Endothelial cell of umbilical vein (primary cell): Measurements from ENCODE around the gene PLEKHA4. TPM values are rescaled to one million over a fixed set of nuclear protein-coding genes. Genes with fewer than 3 reads are reported as not detected.

ENCODE experiments used
- BruUV-seq: library from RNA; stranded (reverse); fragments of 400-500 nt; replicated peaks from 2 replicates; lab custom pipeline; 2021; lab: Mats Ljungman, UMichigan
- CTCF ChIA-PET: fragments of 300-600, 350-600 bp; sonication (Branson Sonifier 250); formaldehyde crosslinking; loops from one replicate; lab custom pipeline; 2021; ENCODE audit warnings: antibody characterized with exemption, inconsistent platforms; lab: Charles Lee
- POLR2A ChIA-PET: fragments of 300-600, 350-600 bp; sonication (Branson Sonifier 250); formaldehyde crosslinking; loops from one replicate; lab custom pipeline; 2021; ENCODE audit warnings: antibody characterized with exemption, inconsistent platforms; lab: Charles Lee
- DNase-seq: peaks from one replicate; pipeline ENCODE4 v3.0.0-alpha.2; 2011; ENCODE audit warnings: low read depth, low spot score
- FAIRE-seq: peaks from 2 replicates; lab custom pipeline; 2011; peaks lifted over from hg19 to GRCh38; lab: Jason Lieb, UNC
- H2AFZ ChIP-seq: 2 replicates; pipeline ENCODE4 v1.6.0; 2012; ENCODE audit warnings: low read depth, low read length, control low read depth, inconsistent platforms
- H3K27ac ChIP-seq: 2 replicates; pipeline ENCODE4 v1.5.1; 2011; ENCODE audit warnings: low read depth, mild to moderate bottlenecking, control low read depth, low read length, moderate library complexity; ENCODE audit not compliant: insufficient read depth
- H3K27me3 ChIP-seq, 2 experiments: 2 replicates each; pipeline versions ENCODE4 v1.6.0 to v1.6.1; 2011; ENCODE audit warnings: low read length in 2 of 2, mixed read lengths in 1 of 2; ENCODE audit not compliant: control insufficient read depth in 2 of 2, insufficient read depth in 2 of 2
- H3K36me3 ChIP-seq, 2 experiments: 2 replicates in 1 of 2; 3 replicates in 1 of 2; pipeline ENCODE4 v1.5.1; 2011; ENCODE audit warnings: low read length in 2 of 2, mild to moderate bottlenecking in 1 of 2, moderate library complexity in 1 of 2; ENCODE audit not compliant: control insufficient read depth in 2 of 2, insufficient read depth in 2 of 2; ENCODE audit errors: extremely low read depth in 1 of 2
- H3K4me1 ChIP-seq: 3 replicates; pipeline ENCODE4 v1.5.1; 2011; ENCODE audit warnings: mild to moderate bottlenecking, low read length; ENCODE audit not compliant: control insufficient read depth, insufficient read depth; ENCODE audit errors: extremely low read depth
- H3K4me2 ChIP-seq: 2 replicates; pipeline ENCODE4 v1.6.1; 2011; ENCODE audit warnings: low read length, control low read depth, mixed read lengths; ENCODE audit not compliant: insufficient read depth
- H3K4me3 ChIP-seq, 3 experiments: fragments of 200-600 bp in 1 of 3; sonication (generic), shearing (Covaris generic) in 1 of 3; replicated peaks in 1 of 3; 2 replicates each; pipeline ENCODE4 v1.5.1; 2011 to 2016; ENCODE audit warnings: control low read depth in 3 of 3, low read length in 3 of 3, mild to moderate bottlenecking in 2 of 3, inconsistent platforms in 1 of 3, low read depth in 1 of 3, moderate library complexity in 1 of 3; ENCODE audit not compliant: insufficient read depth in 1 of 3
- H3K79me2 ChIP-seq: 2 replicates; pipeline ENCODE4 v1.6.0; 2012; ENCODE audit warnings: low read length, inconsistent platforms; ENCODE audit not compliant: control insufficient read depth, insufficient read depth
- H3K9ac ChIP-seq: replicated peaks from 2 replicates; pipeline ENCODE3; 2011; ENCODE audit warnings: low read length, control low read depth; ENCODE audit not compliant: insufficient read depth; ENCODE audit errors: extremely low read depth
- H3K9me1 ChIP-seq: replicated peaks from 3 replicates; pipeline ENCODE4 v1.6.0; 2011; ENCODE audit warnings: mild to moderate bottlenecking, low read length; ENCODE audit not compliant: control insufficient read depth, insufficient read depth; ENCODE audit errors: extremely low read depth
- H3K9me3 ChIP-seq: replicated peaks from 2 replicates; pipeline ENCODE4 v1.5.1; 2012; ENCODE audit warnings: low read length, inconsistent platforms; ENCODE audit not compliant: control insufficient read depth, insufficient read depth
- H4K20me1 ChIP-seq: replicated peaks from 2 replicates; pipeline ENCODE3; 2011; ENCODE audit warnings: mild to moderate bottlenecking, low read length; ENCODE audit not compliant: control insufficient read depth, insufficient read depth; ENCODE audit errors: extremely low read depth
- EZH2 ChIP-seq: IDR thresholded peaks from 2 replicates; pipeline ENCODE4 v1.6.1; 2012; ENCODE audit warnings: borderline replicate concordance, low read depth, mild to moderate bottlenecking, moderate library complexity, low read length, inconsistent platforms; ENCODE audit not compliant: severe bottlenecking
- GATA2 ChIP-seq: IDR thresholded peaks from 2 replicates; pipeline ENCODE4 v1.7.0; 2011; ENCODE audit warnings: low read depth, mild to moderate bottlenecking, moderate library complexity, mixed read lengths, low read length; ENCODE audit not compliant: insufficient read length, insufficient read depth
- JUN ChIP-seq: IDR thresholded peaks from 2 replicates; pipeline ENCODE4 v1.6.1; 2011; ENCODE audit warnings: borderline replicate concordance, low read depth; ENCODE audit not compliant: insufficient read length, insufficient read depth
- MYC ChIP-seq: IDR thresholded peaks from one replicate; pipeline ENCODE4 v1.6.1; 2011; ENCODE audit warnings: mild to moderate bottlenecking, low read depth, low read length
- POLR2A ChIP-seq: IDR thresholded peaks from 2 replicates; pipeline ENCODE4 v1.6.1; 2012; ENCODE audit warnings: low read depth, mild to moderate bottlenecking, control low read depth, low read length
- POLR2AphosphoS5 ChIP-seq: IDR thresholded peaks from 2 replicates; pipeline ENCODE4 v1.6.1; 2012; ENCODE audit warnings: low read depth, mild to moderate bottlenecking, control low read depth, low read length, moderate library complexity; ENCODE audit not compliant: insufficient read depth
- dilution Hi-C: fragments of 300-500 bp; cut with MboI; formaldehyde crosslinking; loops from one replicate; pipeline ENCODE4 v1.15.0; 2019; ENCODE audit warnings: low sequenced_read_pairs; ENCODE audit not compliant: extremely low pct_ligation_motif_present
- intact Hi-C: fragments of 100-400 bp; cut with micrococcal nuclease; formaldehyde crosslinking; loops from one replicate; pipeline ENCODE4 v1.10.0; 2022
- polyA plus RNA-seq, 4 experiments: library from polyadenylated mRNA; depleted of rRNA in 3 of 4; stranded (reverse) in 3 of 4; unstranded in 1 of 4; fragments of >200 nt; gene quantifications; 2 replicates each; pipeline versions ENCODE4 v1.2.1 to v1.2.3, GENCODE V29; 2011 to 2012; ENCODE audit warnings: missing spikeins in 1 of 4
- total RNA-seq: library from RNA; stranded (reverse); gene quantifications from 2 replicates; pipeline ENCODE4 v1.2.3, GENCODE V29; 2021

PLEKHA4 gene
- total and polyA plus RNA-seq, 2 donors (not counting 3 experiments of a cell fraction or from before 2014, with no cell fraction given): 4.5 to 10.1 TPM

- Histone ChIP-seq H3K9ac (no peak overlapping the region), H3K27me3 (no peaks in the 10 kb centered on the region), H2AFZ (no peak overlapping the region), H3K4me2 (no peak overlapping the region), H4K20me1 (no peaks in the 10 kb centered on the region), H3K9me1 (no peaks in the 10 kb centered on the region), H3K79me2 (peaks cover 29% of the 10 kb centered on the region), H3K4me3 (no peak overlapping the region), H3K36me3 (peaks cover 15 to 18% of the 10 kb centered on the region in 2 experiments), H3K4me1 (peaks cover 25% of the 10 kb centered on the region), H3K9me3 (no peaks in the 10 kb centered on the region), H3K27ac (no peak overlapping the region)
- intact Hi-C loops: no loop called here
- ChIA-PET CTCF (interaction anchor here (0.6 to 4.4 kb wide), 5 partner anchors 10 to 92 kb away, joined by 3 to 34 read pairs (median 3); partner anchors contain the start of genes HSD17B14 and NUCB1), POLR2A (interaction anchor here (0.7 to 1.7 kb wide), 2 partner anchors 22 to 320 kb away, joined by 4 to 5 read pairs; partner anchors contain the start of gene NUCB1)
- DNase-seq (peak; percentile 77), FAIRE-seq (peak; percentile 63)
- dilution Hi-C loops: no loop called here
- no TSS peak for BruUV-seq
- no peak for TF ChIP-seq JUN
- no peak for TF ChIP-seq MYC
- TF ChIP-seq POLR2AphosphoS5: no peak
- TF ChIP-seq GATA2: peak; percentile 13
- peak; percentile 17 for TF ChIP-seq POLR2A
- no peak for TF ChIP-seq EZH2
Measured at GRCh38 chr19:48878196-48879024, 10.0 kb upstream of the PLEKHA4 start.

- Histone ChIP-seq H3K36me3 (peaks cover 17 to 20% of the 10 kb centered on the region in 2 experiments), H2AFZ (no peak overlapping the region), H3K27ac (no peak overlapping the region), H3K4me1 (peaks cover 29% of the 10 kb centered on the region), H3K9me3 (no peaks in the 10 kb centered on the region), H3K79me2 (peaks cover 35% of the 10 kb centered on the region), H4K20me1 (no peaks in the 10 kb centered on the region), H3K4me3 (no peak overlapping the region), H3K9me1 (no peaks in the 10 kb centered on the region), H3K27me3 (no peaks in the 10 kb centered on the region), H3K4me2 (no peak overlapping the region), H3K9ac (no peak overlapping the region)
- FAIRE-seq (no peak), DNase-seq (peak; percentile 1)
- intact Hi-C loops (no loop called here), dilution Hi-C loops (no loop called here)
- BruUV-seq: no TSS peak
- POLR2A ChIA-PET: no interaction called here
- CTCF ChIA-PET: interaction anchor here (1.4 to 4.4 kb wide), 2 partner anchors 35 to 93 kb away, joined by 3 to 34 read pairs; no protein-coding TSS in a partner anchor
- no peak for TF ChIP-seq GATA2
Measured at GRCh38 chr19:48877855-48878195, 9.4 kb upstream of the PLEKHA4 start.
